Mesendoderm (in vitro differentiated cells): ENCODE data around the gene INTS2.
A peak's percentile ranks its signal among the peaks of the same experiment; 100 is the strongest.

ENCODE experiments used
- DNase-seq: peaks from one replicate; pipeline ENCODE4 v3.0.0; 2013
- H2AK5ac ChIP-seq: 2 replicates; pipeline ENCODE4 v1.6.1; 2013; ENCODE audit warnings: low read length, inconsistent platforms
- H2BK120ac ChIP-seq: 2 replicates; pipeline ENCODE4 v1.6.1; 2013; ENCODE audit warnings: low read depth, mild to moderate bottlenecking, low read length, moderate library complexity, mixed read lengths
- H2BK15ac ChIP-seq: replicated peaks from 2 replicates; pipeline ENCODE4 v1.6.1; 2013; ENCODE audit warnings: low read depth, mild to moderate bottlenecking, moderate library complexity
- H2BK5ac ChIP-seq: 2 replicates; pipeline ENCODE4 v1.6.1; 2013; ENCODE audit warnings: low read length, inconsistent platforms
- H3K18ac ChIP-seq: 2 replicates; pipeline ENCODE4 v1.6.1; 2013; ENCODE audit warnings: mild to moderate bottlenecking, low read length, mixed read lengths
- H3K23ac ChIP-seq: one replicate; pipeline ENCODE4 v1.6.1; 2013; ENCODE audit warnings: low read length
- H3K27ac ChIP-seq: 2 replicates; pipeline ENCODE4 v1.5.1; 2013; ENCODE audit warnings: low read depth, mild to moderate bottlenecking, inconsistent platforms, low read length, moderate library complexity
- H3K27me3 ChIP-seq: 2 replicates; pipeline ENCODE4 v1.6.1; 2013; ENCODE audit warnings: low read length, control low read depth, mild to moderate bottlenecking, inconsistent platforms; ENCODE audit not compliant: insufficient read depth, poor library complexity
- H3K36me3 ChIP-seq: 2 replicates; pipeline ENCODE4 v1.6.1; 2013; ENCODE audit warnings: low read length, inconsistent platforms; ENCODE audit not compliant: control insufficient read depth, insufficient read depth
- H3K4ac ChIP-seq: one replicate; pipeline ENCODE4 v1.6.1; 2013; ENCODE audit warnings: low read depth, mild to moderate bottlenecking, low read length, moderate library complexity
- H3K4me1 ChIP-seq: 2 replicates; pipeline ENCODE4 v1.6.1; 2013; ENCODE audit warnings: low read depth, low read length, inconsistent platforms; ENCODE audit not compliant: control insufficient read depth
- H3K4me2 ChIP-seq: 2 replicates; pipeline ENCODE4 v1.6.1; 2013; ENCODE audit warnings: low read length
- H3K4me3 ChIP-seq: 2 replicates; pipeline ENCODE4 v1.5.1; 2013; ENCODE audit warnings: mild to moderate bottlenecking, low read length
- H3K56ac ChIP-seq: one replicate; pipeline ENCODE4 v1.6.1; 2013; ENCODE audit warnings: low read length
- H3K79me1 ChIP-seq: 2 replicates; pipeline ENCODE4 v1.6.1; 2013; ENCODE audit warnings: low read length, inconsistent platforms
- H3K79me2 ChIP-seq: 2 replicates; pipeline ENCODE4 v1.6.1; 2013; ENCODE audit warnings: mild to moderate bottlenecking, low read length; ENCODE audit not compliant: control insufficient read depth, insufficient read depth
- H3K9ac ChIP-seq: 2 replicates; pipeline ENCODE4 v1.6.1; 2013; ENCODE audit warnings: low read length, inconsistent platforms
- H4K5ac ChIP-seq: one replicate; pipeline ENCODE4 v1.6.1; 2013; ENCODE audit warnings: low read length
- H4K8ac ChIP-seq: one replicate; pipeline ENCODE4 v1.6.1; 2013; ENCODE audit warnings: low read depth, mild to moderate bottlenecking, control low read depth, low read length, moderate library complexity
- WGBS: extraction: QIAGEN DNeasy Blood & Tissue Kit; methylation state at CpG from one replicate; pipeline ENCODE4 v1.1.7; 2013; ENCODE audit warnings: low lambda C conversion rate, missing lambda C conversion rate; ENCODE audit not compliant: insufficient coverage; ENCODE audit errors: extremely low coverage; 5-methylcytosine and 5-hydroxymethylcytosine counted together

INTS2 gene

DNA sequence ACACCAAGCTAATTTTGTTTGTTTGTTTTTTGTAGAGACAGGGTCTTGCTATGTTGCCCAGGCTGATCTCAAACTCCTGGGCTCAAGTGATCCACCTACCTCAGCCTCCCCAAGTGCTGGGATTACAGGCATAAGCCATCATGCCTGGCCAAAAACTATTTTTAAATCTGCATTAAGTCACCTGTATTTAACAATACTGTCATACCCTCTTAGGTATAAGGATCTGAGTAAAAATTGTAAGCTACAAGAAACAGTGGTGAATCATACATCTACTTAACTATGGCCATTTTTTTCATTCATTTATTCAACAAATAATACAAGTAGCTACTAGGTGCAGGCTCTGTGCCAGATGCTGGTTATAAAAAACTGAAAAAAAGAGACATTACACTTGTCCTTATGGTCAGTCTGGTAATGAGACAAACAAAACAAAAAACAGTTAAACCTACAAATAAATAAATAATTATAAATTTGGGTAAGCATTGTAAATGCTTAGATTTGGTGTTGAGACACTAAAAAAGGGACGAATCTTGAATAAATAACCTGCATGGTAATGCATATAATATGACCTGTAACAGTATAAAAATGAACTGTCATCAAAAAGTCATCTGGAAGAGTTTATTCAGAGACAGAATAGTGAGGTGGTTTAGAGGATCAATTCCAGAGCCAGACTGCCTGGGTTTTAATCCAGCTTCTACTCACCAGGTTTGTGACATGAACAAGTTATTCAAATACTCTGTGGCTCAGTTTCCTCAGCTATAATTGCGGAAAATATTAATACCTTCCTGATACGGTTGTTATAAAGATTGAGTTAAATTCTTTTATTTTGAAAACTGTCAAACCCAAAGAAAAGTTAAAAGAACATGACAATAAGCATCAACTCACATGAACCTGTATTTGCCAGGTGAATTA, 91.3 kb downstream of the INTS2 start:
- Histone ChIP-seq H2BK15ac (no peak overlapping the region), H3K79me2 (no peaks in the 10 kb centered on the region), H3K9ac (no peak overlapping the region), H3K23ac (no peak overlapping the region), H2BK5ac (no peak overlapping the region), H4K8ac (no peak overlapping the region), H3K56ac (no peak overlapping the region), H3K18ac (no peak overlapping the region), H4K5ac (no peak overlapping the region), H3K36me3 (no peaks in the 10 kb centered on the region), H3K27me3 (no peaks in the 10 kb centered on the region), H3K4me1 (no peaks in the 10 kb centered on the region), H3K79me1 (no peaks in the 10 kb centered on the region), H3K4ac (no peak overlapping the region), H2BK120ac (no peak overlapping the region), H3K27ac (no peak overlapping the region), H3K4me3 (no peak overlapping the region), H2AK5ac (no peak overlapping the region), H3K4me2 (no peak overlapping the region)
- no CpG with 5 or more reads among the region's 3 CpGs for WGBS
- DNase-seq, result no peak

DNA sequence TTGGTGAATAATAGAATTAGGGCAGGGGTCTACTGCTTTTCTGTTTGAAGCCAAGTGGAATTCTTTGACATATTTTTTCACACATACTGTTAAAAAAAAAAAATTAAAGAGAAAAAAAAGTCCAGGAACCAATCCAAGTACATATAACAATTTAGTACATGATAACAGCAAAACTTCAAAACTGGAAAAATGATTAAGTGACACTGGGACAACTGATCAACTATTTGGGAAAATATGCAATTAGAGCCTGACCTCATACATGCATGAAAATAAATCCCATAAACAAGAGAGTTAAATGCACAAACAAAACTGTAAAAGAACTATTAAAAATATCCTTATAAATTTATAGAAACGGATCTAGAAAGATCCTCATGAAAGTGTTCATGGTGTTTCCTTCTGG, 92.2 kb downstream of the INTS2 start:
- Histone ChIP-seq H3K4me1 (no peaks in the 10 kb centered on the region), H3K27me3 (no peaks in the 10 kb centered on the region), H3K36me3 (no peaks in the 10 kb centered on the region), H3K79me1 (no peaks in the 10 kb centered on the region), H3K4me2 (no peak overlapping the region), H2BK5ac (no peak overlapping the region), H2AK5ac (no peak overlapping the region), H3K9ac (no peak overlapping the region), H3K79me2 (no peaks in the 10 kb centered on the region), H3K4ac (no peak overlapping the region), H4K5ac (no peak overlapping the region), H3K23ac (no peak overlapping the region), H3K27ac (no peak overlapping the region), H3K4me3 (no peak overlapping the region), H2BK15ac (no peak overlapping the region), H4K8ac (no peak overlapping the region), H2BK120ac (no peak overlapping the region), H3K56ac (no peak overlapping the region), H3K18ac (no peak overlapping the region)
- DNase-seq, result no peak
- WGBS, result no CpG with 5 or more reads among the region's 1 CpG

DNA sequence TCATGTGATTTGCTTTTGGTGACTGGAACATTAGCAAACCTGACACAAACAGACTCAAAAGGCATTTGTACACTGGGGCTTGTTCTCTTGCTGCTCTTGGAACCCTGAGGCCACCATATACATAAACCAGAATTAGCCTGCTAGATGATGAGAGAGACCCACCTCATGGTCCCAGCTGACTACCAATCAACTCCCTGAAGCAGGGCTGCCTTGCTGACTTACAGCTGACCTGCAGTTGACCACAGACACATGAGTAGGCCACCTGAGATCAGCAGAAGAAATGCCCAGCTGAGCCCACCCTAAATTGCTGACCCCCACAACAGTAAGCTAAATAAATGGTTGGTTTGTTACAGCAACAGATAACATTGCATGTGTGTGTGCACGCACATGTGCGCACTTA, 93.2 kb downstream of the INTS2 start:
- DNase-seq, result no peak
- no peak overlapping the region for H2BK5ac ChIP-seq
- no peak overlapping the region for H4K8ac ChIP-seq
- H3K23ac ChIP-seq, result no peak overlapping the region
- H4K5ac ChIP-seq, result no peak overlapping the region
- H2AK5ac ChIP-seq, result no peak overlapping the region
- no peak overlapping the region for H2BK15ac ChIP-seq
- H3K4me2 ChIP-seq, result no peak overlapping the region
- H3K18ac ChIP-seq, result no peak overlapping the region
- no peaks in the 10 kb centered on the region for H3K27me3 ChIP-seq
- H3K79me1 ChIP-seq, result no peaks in the 10 kb centered on the region
- no peaks in the 10 kb centered on the region for H3K36me3 ChIP-seq
- H3K4ac ChIP-seq, result no peak overlapping the region
- no peak overlapping the region for H2BK120ac ChIP-seq
- H3K4me1 ChIP-seq, result no peaks in the 10 kb centered on the region
- no peak overlapping the region for H3K27ac ChIP-seq
- H3K79me2 ChIP-seq, result no peaks in the 10 kb centered on the region
- WGBS, result no CpG with 5 or more reads among the region's 2 CpGs
- H3K56ac ChIP-seq, result no peak overlapping the region
- no peak overlapping the region for H3K9ac ChIP-seq
- no peak overlapping the region for H3K4me3 ChIP-seq

DNA sequence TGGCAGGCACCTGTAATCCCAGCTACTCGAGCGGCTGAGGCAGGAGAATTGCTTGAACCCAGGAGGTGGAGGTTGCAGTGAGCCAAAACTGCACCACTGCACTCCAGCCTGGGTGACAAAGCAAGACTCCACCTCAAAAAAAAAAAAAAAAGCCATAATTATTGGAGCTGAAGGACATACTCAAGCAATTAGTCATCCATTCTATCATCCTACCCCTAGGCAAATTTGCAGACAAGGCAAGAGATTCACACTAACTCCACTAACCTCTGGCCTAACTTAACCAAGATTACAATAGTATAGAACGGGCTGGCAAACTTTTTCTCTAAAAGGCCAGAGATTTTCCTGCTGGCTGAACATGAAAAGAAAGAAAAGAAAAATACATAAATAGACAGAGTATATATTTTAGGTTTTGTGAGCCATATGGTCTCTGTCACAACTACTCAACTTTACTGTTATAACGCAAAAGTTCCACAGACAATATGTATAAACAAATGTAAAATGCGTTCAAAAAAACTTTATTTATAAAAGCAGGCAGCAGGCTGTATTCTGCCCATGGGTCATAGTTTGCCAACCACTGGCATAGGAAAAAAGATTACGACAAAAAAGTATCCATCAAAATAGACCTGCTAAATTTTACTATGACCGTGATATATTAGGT, 94.1 kb downstream of the INTS2 start:
- no peaks in the 10 kb centered on the region for H3K4me1 ChIP-seq
- H3K79me2 ChIP-seq, result no peaks in the 10 kb centered on the region
- H2BK5ac ChIP-seq, result no peak overlapping the region
- H3K36me3 ChIP-seq, result no peaks in the 10 kb centered on the region
- no peak overlapping the region for H3K23ac ChIP-seq
- no peak overlapping the region for H3K27ac ChIP-seq
- no peak overlapping the region for H2BK120ac ChIP-seq
- H4K8ac ChIP-seq, result no peak overlapping the region
- H3K4ac ChIP-seq, result no peak overlapping the region
- H2AK5ac ChIP-seq, result no peak overlapping the region
- H2BK15ac ChIP-seq, result no peak overlapping the region
- WGBS, result no CpG with 5 or more reads among the region's 7 CpGs
- no peak overlapping the region for H3K56ac ChIP-seq
- no peak overlapping the region for H3K4me3 ChIP-seq
- H3K27me3 ChIP-seq, result no peaks in the 10 kb centered on the region
- no peaks in the 10 kb centered on the region for H3K79me1 ChIP-seq
- no peak overlapping the region for H3K4me2 ChIP-seq
- no peak overlapping the region for H3K18ac ChIP-seq
- no peak overlapping the region for H4K5ac ChIP-seq
- DNase-seq, result peak; percentile 86
- H3K9ac ChIP-seq, result no peak overlapping the region

DNA sequence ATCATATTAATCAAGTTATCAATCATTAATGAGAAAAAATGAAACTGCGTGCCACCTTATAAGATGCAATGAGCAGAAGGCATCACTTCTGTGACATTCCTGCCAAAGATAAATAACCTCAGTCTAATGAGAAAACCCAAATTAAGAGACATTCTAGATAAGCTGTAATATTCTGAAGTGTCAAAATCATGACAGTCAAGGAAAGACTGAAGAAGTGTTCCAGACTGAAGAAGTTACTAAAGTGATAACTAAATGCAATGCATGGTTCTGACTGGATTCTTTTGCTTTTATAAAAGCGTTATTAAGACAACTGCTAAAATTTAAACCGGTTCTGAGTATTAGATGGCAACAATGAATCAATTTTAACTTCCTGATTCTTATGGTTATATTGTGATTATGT, 95.3 kb downstream of the INTS2 start:
- Histone ChIP-seq H2BK5ac (no peak overlapping the region), H2BK120ac (no peak overlapping the region), H4K8ac (no peak overlapping the region), H3K4me3 (no peak overlapping the region), H3K36me3 (no peaks in the 10 kb centered on the region), H4K5ac (no peak overlapping the region), H2AK5ac (no peak overlapping the region), H3K79me1 (no peaks in the 10 kb centered on the region), H3K4me1 (no peaks in the 10 kb centered on the region), H2BK15ac (no peak overlapping the region), H3K27ac (no peak overlapping the region), H3K23ac (no peak overlapping the region), H3K27me3 (no peaks in the 10 kb centered on the region), H3K56ac (no peak overlapping the region), H3K4ac (no peak overlapping the region), H3K18ac (no peak overlapping the region), H3K4me2 (no peak overlapping the region), H3K79me2 (no peaks in the 10 kb centered on the region), H3K9ac (no peak overlapping the region)
- no peak for DNase-seq
- WGBS, result no CpG with 5 or more reads among the region's 3 CpGs
